CD4-positive, alpha-beta T cell (primary cell): Measurements from ENCODE around the gene EXOSC6. TPM values are rescaled to one million over a fixed set of nuclear protein-coding genes. Genes with fewer than 3 reads are reported as not detected.

Experiments
- ATAC-seq: fragments of 200-7000 bp; cut with Tn5 transposase; one replicate; pipeline ENCODE4 v1.10.0; 2022; ENCODE audit warnings: mild to moderate bottlenecking; ENCODE audit not compliant: poor library complexity
- CTCF ChIA-PET: fragments of 350-600 bp; sonication (Branson Sonifier 250); formaldehyde crosslinking; loops from one replicate; lab custom pipeline; 2021; ENCODE audit warnings: antibody characterized with exemption, inconsistent platforms; lab: Charles Lee
- POLR2A ChIA-PET: fragments of 350-600 bp; sonication (Branson Sonifier 250); formaldehyde crosslinking; loops from one replicate; lab custom pipeline; 2021; ENCODE audit warnings: antibody characterized with exemption, inconsistent platforms; lab: Charles Lee
- DNase-seq, 14 experiments: peaks; one replicate each; pipeline ENCODE4 v3.0.0-alpha.2; 2013 to 2020; ENCODE audit warnings: mixed read lengths in 2 of 14
- H3K27ac ChIP-seq, 2 donors: one replicate each; pipeline versions ENCODE4 v1.5.1 to v1.7.0; 2013; ENCODE audit warnings: low read length in 2 of 2, low read depth in 1 of 2, mild to moderate bottlenecking in 1 of 2
- H3K27me3 ChIP-seq, 2 experiments: 1 replicate in 1 of 2; 2 replicates in 1 of 2; pipeline versions ENCODE4 v1.6.1 to v1.7.0; 2013; ENCODE audit warnings: low read length in 2 of 2, control low read depth in 1 of 2, mild to moderate bottlenecking in 1 of 2, moderate library complexity in 1 of 2; ENCODE audit not compliant: insufficient read depth in 2 of 2, control insufficient read depth in 1 of 2
- H3K36me3 ChIP-seq: one replicate; pipeline ENCODE4 v1.6.1; 2013; ENCODE audit warnings: low read length, control low read depth; ENCODE audit not compliant: insufficient read depth
- H3K4me1 ChIP-seq: one replicate; pipeline ENCODE4 v1.6.1; 2013; ENCODE audit warnings: low read length, control low read depth; ENCODE audit not compliant: insufficient read depth
- H3K4me3 ChIP-seq: one replicate; pipeline ENCODE4 v1.5.1; 2013; ENCODE audit warnings: mild to moderate bottlenecking, low read length, moderate library complexity
- H3K9me3 ChIP-seq, 2 experiments: 1 replicate in 1 of 2; 2 replicates in 1 of 2; pipeline versions ENCODE4 v1.6.1 to v1.7.0; 2013; ENCODE audit warnings: low read length in 2 of 2, mild to moderate bottlenecking in 2 of 2, control low read depth in 1 of 2, moderate library complexity in 1 of 2; ENCODE audit not compliant: control insufficient read depth in 1 of 2, insufficient read depth in 1 of 2
- H3K27ac Mint-ChIP-seq: one replicate; pipeline ENCODE4 v1.8.0; 2020; ENCODE audit warnings: mixed read lengths
- H3K27me3 Mint-ChIP-seq: one replicate; pipeline ENCODE4 v1.8.0; 2021; ENCODE audit warnings: mixed read lengths
- H3K36me3 Mint-ChIP-seq: one replicate; pipeline ENCODE4 v1.8.0; 2021; ENCODE audit warnings: low read depth, mixed read lengths
- H3K4me1 Mint-ChIP-seq: one replicate; pipeline ENCODE4 v1.8.0; 2021; ENCODE audit warnings: low read depth, mixed read lengths
- H3K4me3 Mint-ChIP-seq: one replicate; pipeline ENCODE4 v1.8.0; 2020; ENCODE audit warnings: mild to moderate bottlenecking, mixed read lengths
- H3K9me3 Mint-ChIP-seq: one replicate; pipeline ENCODE4 v1.8.0; 2020; ENCODE audit warnings: mixed read lengths
- intact Hi-C, 2 experiments: fragments of 100-400 bp; cut with DNase I in 1 of 2; cut with micrococcal nuclease in 1 of 2; formaldehyde crosslinking; loops; one replicate each; pipeline versions ENCODE4 v1.15.1 to v1.9.0; 2023 to 2025; cut with DNase I, micrococcal nuclease
- total RNA-seq, 174 experiments: library from RNA in 2 of 174; stranded (reverse) in 2 of 174; gene quantifications; one replicate each; pipeline ENCODE4 v1.2.3 and lab custom pipeline; 2021 to 2026
- TF ChIP-seq, protein P1 (sequence below): fragments of 200-600 bp; IDR thresholded peaks from one replicate; pipeline ENCODE4 v1.8.0; 2022; ENCODE audit warnings: antibody characterized with exemption, mild to moderate bottlenecking

Gene EXOSC6
- total RNA-seq, 2 experiments from 2014 or later = 27.8 to 28.2 TPM

GRCh38 chr16:70276392-70276791 lies 24.7 kb upstream of the EXOSC6 start:
- no peak overlapping the region for H3K27ac ChIP-seq
- ChIA-PET POLR2A (no interaction called here), CTCF (no interaction called here)

GRCh38 chr16:70271696-70272095 lies 20.0 kb upstream of the EXOSC6 start:
- ChIA-PET CTCF (no interaction called here), POLR2A (interaction anchor here (1.5 kb wide), 1 partner anchor 20 kb away, joined by 7 read pairs; no protein-coding TSS in a partner anchor)
- Histone ChIP-seq H3K27ac (no peak overlapping the region), H3K9me3 (no peaks in the 10 kb centered on the region), H3K36me3 (peaks cover 73% of the 10 kb centered on the region), H3K27me3 (no peaks in the 10 kb centered on the region), H3K4me3 (no peak overlapping the region), H3K4me1 (no peaks in the 10 kb centered on the region)
- no peak overlapping the region for H3K27ac Mint-ChIP-seq
- no peak for ATAC-seq
- no peaks in the 10 kb centered on the region for H3K27me3 Mint-ChIP-seq
- H3K4me3 Mint-ChIP-seq = no peak overlapping the region
- TF ChIP-seq, protein P1, sequence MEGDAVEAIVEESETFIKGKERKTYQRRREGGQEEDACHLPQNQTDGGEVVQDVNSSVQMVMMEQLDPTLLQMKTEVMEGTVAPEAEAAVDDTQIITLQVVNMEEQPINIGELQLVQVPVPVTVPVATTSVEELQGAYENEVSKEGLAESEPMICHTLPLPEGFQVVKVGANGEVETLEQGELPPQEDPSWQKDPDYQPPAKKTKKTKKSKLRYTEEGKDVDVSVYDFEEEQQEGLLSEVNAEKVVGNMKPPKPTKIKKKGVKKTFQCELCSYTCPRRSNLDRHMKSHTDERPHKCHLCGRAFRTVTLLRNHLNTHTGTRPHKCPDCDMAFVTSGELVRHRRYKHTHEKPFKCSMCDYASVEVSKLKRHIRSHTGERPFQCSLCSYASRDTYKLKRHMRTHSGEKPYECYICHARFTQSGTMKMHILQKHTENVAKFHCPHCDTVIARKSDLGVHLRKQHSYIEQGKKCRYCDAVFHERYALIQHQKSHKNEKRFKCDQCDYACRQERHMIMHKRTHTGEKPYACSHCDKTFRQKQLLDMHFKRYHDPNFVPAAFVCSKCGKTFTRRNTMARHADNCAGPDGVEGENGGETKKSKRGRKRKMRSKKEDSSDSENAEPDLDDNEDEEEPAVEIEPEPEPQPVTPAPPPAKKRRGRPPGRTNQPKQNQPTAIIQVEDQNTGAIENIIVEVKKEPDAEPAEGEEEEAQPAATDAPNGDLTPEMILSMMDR = no peak
- no peaks in the 10 kb centered on the region for H3K4me1 Mint-ChIP-seq
- H3K9me3 Mint-ChIP-seq = no peaks in the 10 kb centered on the region
- intact Hi-C loops = no loop called here
- H3K36me3 Mint-ChIP-seq = peaks cover 75% of the 10 kb centered on the region
- DNase-seq = no peak

More at GRCh38 chr16:70276392-70276791, 24.7 kb upstream of the EXOSC6 start:
- no peaks in the 10 kb centered on the region for H3K4me1 ChIP-seq
- ATAC-seq (no peak), DNase-seq (no peak)
- H3K9me3 ChIP-seq = no peaks in the 10 kb centered on the region
- H3K9me3 Mint-ChIP-seq = no peaks in the 10 kb centered on the region
- H3K27ac Mint-ChIP-seq = no peak overlapping the region
- H3K4me3 Mint-ChIP-seq = no peak overlapping the region
- H3K36me3 Mint-ChIP-seq = peaks cover 65% of the 10 kb centered on the region
- H3K4me1 Mint-ChIP-seq = no peaks in the 10 kb centered on the region
- peaks cover 68% of the 10 kb centered on the region for H3K36me3 ChIP-seq
- TF ChIP-seq, protein P1 = no peak
- H3K4me3 ChIP-seq = no peak overlapping the region
- H3K27me3 ChIP-seq = no peaks in the 10 kb centered on the region
- intact Hi-C loops = no loop called here
- H3K27me3 Mint-ChIP-seq = no peaks in the 10 kb centered on the region

DNA sequence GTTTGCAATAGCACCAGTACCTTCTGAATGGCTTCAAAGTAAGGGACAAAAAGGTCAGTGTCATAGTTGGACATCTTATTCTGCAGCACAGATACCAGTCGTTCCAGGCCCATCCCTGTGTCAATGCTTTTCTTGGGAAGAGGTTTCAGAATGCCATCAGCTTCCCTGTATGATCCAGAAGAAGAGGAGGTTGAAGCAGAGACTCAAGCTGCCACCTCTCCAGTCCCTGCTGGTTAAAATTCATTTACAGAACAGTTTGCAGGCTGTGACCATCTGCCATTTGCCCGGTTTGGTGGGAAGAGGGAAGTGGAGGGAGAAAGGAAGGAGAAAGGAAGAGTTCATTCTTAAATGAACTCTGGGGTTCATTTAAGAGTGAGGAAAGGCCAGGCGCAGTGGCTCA lies 18.4 kb upstream of the EXOSC6 start:
- Mint-ChIP-seq H3K27me3 (no peaks in the 10 kb centered on the region), H3K36me3 (peaks cover 70% of the 10 kb centered on the region), H3K27ac (no peak overlapping the region), H3K9me3 (no peaks in the 10 kb centered on the region), H3K4me3 (no peak overlapping the region), H3K4me1 (no peaks in the 10 kb centered on the region)
- Histone ChIP-seq H3K36me3 (peaks cover 77% of the 10 kb centered on the region), H3K9me3 (no peaks in the 10 kb centered on the region), H3K4me1 (no peaks in the 10 kb centered on the region), H3K27me3 (no peaks in the 10 kb centered on the region), H3K27ac (no peak overlapping the region), H3K4me3 (no peak overlapping the region)
- DNase-seq (no peak), ATAC-seq (no peak)
- CTCF ChIA-PET = interaction anchor here (0.6 kb wide), 1 partner anchor 9 kb away, joined by 3 read pairs; no protein-coding TSS in a partner anchor
- TF ChIP-seq, protein P1 = no peak
- intact Hi-C loops = no loop called here
- POLR2A ChIA-PET = no interaction called here
